GM21367 (cell line): Measurements from ENCODE around the gene ZNF541.

Source experiments
- ATAC-seq: cut with Tn5 transposase; IDR thresholded peaks from one replicate; pipeline ENCODE4 v1.9.1; 2021; ENCODE audit not compliant: unreplicated experiment

ZNF541 gene

GRCh38 chr19:47544075-47544474, 28.9 kb downstream of the ZNF541 start:
- no peak for ATAC-seq

- no peak for ATAC-seq
Observed at GRCh38 chr19:47542030-47542475, 30.9 kb downstream of the ZNF541 start.

GRCh38 chr19:47541518-47541917, 31.4 kb downstream of the ZNF541 start:
- no peak for ATAC-seq

- ATAC-seq = no peak
Observed at GRCh38 chr19:47540748-47541147, 32.2 kb downstream of the ZNF541 start.

- no peak for ATAC-seq
Observed at GRCh38 chr19:47539747-47540311, 33.1 kb downstream of the ZNF541 start.

- ATAC-seq = no peak
Observed at GRCh38 chr19:47538812-47539211, 34.1 kb downstream of the ZNF541 start.

- ATAC-seq = no peak
Observed at GRCh38 chr19:47537493-47537892, 35.5 kb downstream of the ZNF541 start.

- ATAC-seq = no peak
Observed at GRCh38 chr19:47534628-47535027, 38.3 kb downstream of the ZNF541 start.

- no peak for ATAC-seq
Observed at GRCh38 chr19:47531640-47532387, 41.1 kb downstream of the ZNF541 start.

- ATAC-seq = no peak
Observed at GRCh38 chr19:47529018-47529742, 43.8 kb downstream of the ZNF541 start.

GRCh38 chr19:47526798-47527197, 46.1 kb downstream of the ZNF541 start:
- no peak for ATAC-seq

GRCh38 chr19:47523473-47523872, 49.5 kb downstream of the ZNF541 start:
- ATAC-seq = no peak
